ENCODE data around the gene ZBTB46.
A peak's percentile ranks its signal among the peaks of the same experiment; 100 is the strongest.
"Not testable (repeated sequence)": the region's sequence is repeated elsewhere in the genome, so short reads cannot be mapped to it uniquely, and the experiment has no call there.

The ZBTB46 gene

GRCh38 chr20:63732118-63733095 lies 98.7 kb downstream of the ZBTB46 start:
- peaks cover 38% of the 10 kb centered on the region for H3K36me3 Mint-ChIP-seq (ENCODE audit: insufficient read depth)
- ATAC-seq (replicated peaks; ENCODE audit: extremely low read depth, poor library complexity, severe bottlenecking) (no peak), DNase-seq (ENCODE audit: low spot score in 2 of 2) (no peak)
- no peaks in the 10 kb centered on the region for H3K9me3 Mint-ChIP-seq
- H3K27ac Mint-ChIP-seq (ENCODE audit: low read depth): no peak overlapping the region
- H3K4me1 Mint-ChIP-seq: peaks cover 31% of the 10 kb centered on the region
- no peak overlapping the region for H3K4me3 Mint-ChIP-seq
- H3K27me3 Mint-ChIP-seq: no peaks in the 10 kb centered on the region

GRCh38 chr20:63731410-63731809 lies 99.7 kb downstream of the ZBTB46 start:
- no peak for DNase-seq (ENCODE audit: low spot score in 2 of 2)
- H3K27me3 Mint-ChIP-seq: no peaks in the 10 kb centered on the region

DNA sequence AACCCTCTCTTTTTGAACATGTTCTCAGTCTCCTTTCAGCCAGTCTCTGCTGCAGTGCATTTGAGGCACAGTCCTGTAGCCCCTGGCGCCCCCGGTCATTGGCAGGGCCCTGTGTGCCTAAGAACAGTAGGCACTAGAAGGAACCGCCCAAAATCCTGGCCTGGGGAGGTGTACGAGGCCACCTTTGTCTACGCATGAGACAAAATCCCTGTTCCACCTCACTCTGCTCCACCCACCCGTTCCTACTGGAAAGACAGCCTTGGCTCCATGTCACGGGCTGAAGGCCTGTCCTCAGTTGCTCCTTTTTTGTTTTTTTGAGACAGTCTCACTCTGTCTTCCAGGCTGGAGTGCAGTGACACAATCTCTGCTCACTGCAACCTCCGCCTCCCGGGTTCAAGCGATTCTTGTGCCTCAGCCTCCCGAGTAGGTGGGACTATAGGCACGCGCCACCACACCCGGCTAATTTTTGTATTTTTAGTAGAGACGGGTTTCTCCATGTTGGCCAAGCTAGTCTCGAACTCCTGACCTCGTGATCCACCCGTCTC lies 100.8 kb downstream of the ZBTB46 start:
- not testable (repeated sequence) for ATAC-seq (replicated peaks; ENCODE audit: extremely low read depth, poor library complexity, severe bottlenecking); H3K9me3 Mint-ChIP-seq; H3K27ac Mint-ChIP-seq (ENCODE audit: low read depth); H3K4me3 Mint-ChIP-seq; H3K27me3 Mint-ChIP-seq; DNase-seq (ENCODE audit: low spot score in 2 of 2)
- H3K36me3 Mint-ChIP-seq (ENCODE audit: insufficient read depth): peaks cover 27% of the 10 kb centered on the region
- peaks cover 26% of the 10 kb centered on the region for H3K4me1 Mint-ChIP-seq

More at GRCh38 chr20:63731410-63731809, 99.7 kb downstream of the ZBTB46 start:
- Mint-ChIP-seq H3K4me3 (no peak overlapping the region), H3K9me3 (no peaks in the 10 kb centered on the region), H3K27ac (ENCODE audit: low read depth) (no peak overlapping the region), H3K4me1 (peaks cover 37% of the 10 kb centered on the region), H3K36me3 (ENCODE audit: insufficient read depth) (peaks cover 31% of the 10 kb centered on the region)
- ATAC-seq (replicated peaks; ENCODE audit: extremely low read depth, poor library complexity, severe bottlenecking): no peak

DNA sequence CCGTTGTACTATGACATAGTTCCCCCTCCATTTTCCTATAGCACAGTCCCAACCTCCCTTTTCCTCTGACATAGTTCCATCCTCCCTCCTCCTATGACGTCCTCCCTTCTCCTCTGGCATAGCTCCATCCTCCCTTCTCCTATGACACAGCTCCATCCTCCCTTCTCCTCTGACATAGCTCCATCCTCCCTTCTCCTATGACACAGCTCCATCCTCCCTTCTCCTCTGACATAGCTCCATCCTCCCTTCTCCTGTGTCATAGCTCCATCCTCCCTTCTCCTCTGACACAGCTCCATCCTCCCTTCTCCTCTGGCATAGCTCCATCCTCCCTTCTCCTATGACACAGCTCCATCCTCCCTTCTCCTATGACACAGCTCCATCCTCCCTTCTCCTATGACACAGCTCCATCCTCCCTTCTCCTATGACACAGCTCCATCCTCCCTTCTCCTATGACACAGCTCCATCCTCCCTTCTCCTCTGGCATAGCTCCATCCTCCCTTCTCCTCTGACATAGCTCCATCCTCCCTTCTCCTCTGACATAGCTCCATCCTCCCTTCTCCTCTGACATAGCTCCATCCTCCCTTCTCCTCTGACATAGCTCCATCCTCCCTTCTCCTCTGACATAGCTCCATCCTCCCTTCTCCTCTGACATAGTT lies 108.0 kb downstream of the ZBTB46 start:
- H3K27me3 Mint-ChIP-seq; H3K27ac Mint-ChIP-seq (ENCODE audit: low read depth); ATAC-seq (replicated peaks; ENCODE audit: extremely low read depth, poor library complexity, severe bottlenecking); DNase-seq (ENCODE audit: low spot score in 2 of 2); H3K4me3 Mint-ChIP-seq: not testable (repeated sequence)
- H3K4me1 Mint-ChIP-seq: peaks cover 27% of the 10 kb centered on the region
- H3K9me3 Mint-ChIP-seq: peaks cover 11% of the 10 kb centered on the region
- peaks cover 41% of the 10 kb centered on the region for H3K36me3 Mint-ChIP-seq (ENCODE audit: insufficient read depth)

GRCh38 chr20:63718996-63719395 lies 112.1 kb downstream of the ZBTB46 start:
- Mint-ChIP-seq H3K4me1 (peaks cover 42% of the 10 kb centered on the region), H3K9me3 (peaks cover 6% of the 10 kb centered on the region), H3K36me3 (ENCODE audit: insufficient read depth) (peaks cover 64% of the 10 kb centered on the region), H3K27ac (ENCODE audit: low read depth) (peak overlapping the region; percentile 72), H3K27me3 (no peaks in the 10 kb centered on the region), H3K4me3 (no peak overlapping the region)
- no peak for DNase-seq (ENCODE audit: low spot score in 2 of 2)
- no peak for ATAC-seq (replicated peaks; ENCODE audit: extremely low read depth, poor library complexity, severe bottlenecking)

GRCh38 chr20:63714858-63715257 lies 116.2 kb downstream of the ZBTB46 start:
- Mint-ChIP-seq H3K36me3 (ENCODE audit: insufficient read depth) (peaks cover 79% of the 10 kb centered on the region), H3K9me3 (peaks cover 6% of the 10 kb centered on the region), H3K4me1 (peaks cover 48% of the 10 kb centered on the region), H3K4me3 (no peak overlapping the region), H3K27ac (ENCODE audit: low read depth) (no peak overlapping the region), H3K27me3 (no peaks in the 10 kb centered on the region)
- ATAC-seq (replicated peaks; ENCODE audit: extremely low read depth, poor library complexity, severe bottlenecking) (no peak), DNase-seq (ENCODE audit: low spot score in 2 of 2) (no peak)

DNA sequence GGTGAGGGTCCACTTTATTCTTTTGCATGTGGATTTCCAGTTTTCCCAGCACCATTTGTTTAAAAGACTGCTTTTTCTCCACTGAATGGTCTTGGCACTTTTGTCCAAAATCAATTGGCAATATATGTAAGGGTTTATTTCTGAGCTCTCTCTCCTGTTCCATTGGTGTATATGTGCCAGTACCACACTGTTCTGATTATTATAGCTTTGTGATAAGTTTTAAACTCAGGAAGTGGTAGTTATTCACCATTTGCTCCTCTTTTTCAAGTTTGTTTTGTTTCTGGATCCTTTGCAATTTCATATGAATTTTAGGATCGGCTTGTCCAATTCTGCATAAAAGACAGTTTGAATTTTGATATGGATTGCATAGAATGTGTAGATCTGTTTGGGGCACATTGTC lies 118.9 kb downstream of the ZBTB46 start:
- Mint-ChIP-seq H3K9me3 (no peaks in the 10 kb centered on the region), H3K4me3 (no peak overlapping the region), H3K27me3 (no peaks in the 10 kb centered on the region), H3K27ac (ENCODE audit: low read depth) (peak overlapping the region; percentile 50), H3K36me3 (ENCODE audit: insufficient read depth) (peaks cover 70% of the 10 kb centered on the region), H3K4me1 (peaks cover 48% of the 10 kb centered on the region)
- DNase-seq (ENCODE audit: low spot score in 2 of 2): no peak
- ATAC-seq (replicated peaks; ENCODE audit: extremely low read depth, poor library complexity, severe bottlenecking): no peak

- ATAC-seq (replicated peaks; ENCODE audit: extremely low read depth, poor library complexity, severe bottlenecking): no peak
- Mint-ChIP-seq H3K4me1 (peaks cover 48% of the 10 kb centered on the region), H3K9me3 (no peaks in the 10 kb centered on the region), H3K4me3 (no peak overlapping the region), H3K36me3 (ENCODE audit: insufficient read depth) (peaks cover 66% of the 10 kb centered on the region), H3K27ac (ENCODE audit: low read depth) (no peak overlapping the region), H3K27me3 (no peaks in the 10 kb centered on the region)
- no peak for DNase-seq (ENCODE audit: low spot score in 2 of 2)
These were observed 119.9 kb downstream of the ZBTB46 start for GRCh38 chr20:63711085-63711645.

- Mint-ChIP-seq H3K36me3 (ENCODE audit: insufficient read depth) (peaks cover 60% of the 10 kb centered on the region), H3K4me3 (peak overlapping the region; percentile 84), H3K27ac (ENCODE audit: low read depth) (no peak overlapping the region), H3K4me1 (peaks cover 48% of the 10 kb centered on the region), H3K27me3 (no peaks in the 10 kb centered on the region), H3K9me3 (no peaks in the 10 kb centered on the region)
- no peak for ATAC-seq (replicated peaks; ENCODE audit: extremely low read depth, poor library complexity, severe bottlenecking)
- DNase-seq (ENCODE audit: low spot score in 2 of 2): no peak
These were observed 121.9 kb downstream of the ZBTB46 start for GRCh38 chr20:63709149-63709527.

DNA sequence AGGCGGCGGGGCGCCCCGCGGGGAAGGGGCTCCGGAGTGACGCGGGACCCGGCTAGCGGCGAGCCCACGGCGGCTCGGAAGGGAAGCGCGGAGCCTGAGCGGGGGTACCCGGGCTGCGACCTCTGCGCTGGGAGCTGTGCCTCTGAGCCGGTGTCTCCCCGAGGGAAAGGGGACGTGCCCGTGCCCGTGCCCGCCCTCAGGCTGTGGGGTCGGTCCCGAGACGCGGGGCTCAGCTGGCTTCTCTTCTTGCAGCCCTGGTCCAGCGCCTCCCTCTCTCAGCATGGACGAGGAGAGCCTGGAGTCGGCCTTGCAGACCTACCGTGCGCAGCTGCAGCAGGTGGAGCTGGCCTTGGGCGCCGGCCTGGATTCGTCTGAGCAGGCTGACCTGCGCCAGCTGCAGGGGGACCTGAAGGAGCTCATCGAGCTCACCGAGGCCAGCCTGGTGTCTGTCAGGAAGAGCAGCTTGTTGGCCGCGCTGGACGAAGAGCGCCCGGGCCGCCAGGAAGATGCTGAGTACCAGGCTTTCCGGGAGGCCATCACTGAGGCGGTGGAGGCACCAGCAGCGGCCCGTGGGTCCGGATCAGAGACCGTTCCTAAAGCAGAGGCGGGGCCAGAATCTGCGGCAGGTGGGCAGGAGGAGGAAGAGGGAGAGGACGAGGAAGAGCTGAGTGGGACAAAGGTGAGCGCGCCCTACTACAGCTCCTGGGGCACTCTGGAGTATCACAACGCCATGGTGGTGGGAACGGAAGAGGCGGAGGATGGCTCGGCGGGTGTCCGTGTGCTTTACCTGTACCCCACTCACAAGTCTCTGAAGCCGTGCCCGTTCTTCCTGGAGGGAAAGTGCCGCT lies 122.5 kb downstream of the ZBTB46 start:
- H3K4me1 Mint-ChIP-seq: peaks cover 48% of the 10 kb centered on the region
- no peaks in the 10 kb centered on the region for H3K27me3 Mint-ChIP-seq
- H3K27ac Mint-ChIP-seq (ENCODE audit: low read depth): peak overlapping the region; percentile 32
- ATAC-seq (replicated peaks; ENCODE audit: extremely low read depth, poor library complexity, severe bottlenecking) (peak; percentile 27), DNase-seq (ENCODE audit: low spot score in 2 of 2) (peak in 1 of 2 donors; percentile 13)
- H3K4me3 Mint-ChIP-seq: peak overlapping the region; percentile 84
- H3K36me3 Mint-ChIP-seq (ENCODE audit: insufficient read depth): peaks cover 58% of the 10 kb centered on the region
- no peaks in the 10 kb centered on the region for H3K9me3 Mint-ChIP-seq

- peak within 1 kb of the TSS; percentile 82 for H3K27ac Mint-ChIP-seq (ENCODE audit: low read depth)
- DNase-seq (ENCODE audit: low spot score in 2 of 2) (peak; percentile 71 to 73), ATAC-seq (replicated peaks; ENCODE audit: extremely low read depth, poor library complexity, severe bottlenecking) (peak; percentile 81)
- peak within 1 kb of the TSS; percentile 84 for H3K4me3 Mint-ChIP-seq
- H3K9me3 Mint-ChIP-seq: no peaks in the 10 kb centered on the region
- H3K36me3 Mint-ChIP-seq (ENCODE audit: insufficient read depth): peaks cover 51% of the 10 kb centered on the region
- H3K4me1 Mint-ChIP-seq: peaks cover 48% of the 10 kb centered on the region
- no peaks in the 10 kb centered on the region for H3K27me3 Mint-ChIP-seq
These were observed 123.3 kb downstream of the ZBTB46 start, which contains the start of the genes ARFRP1 and ZGPAT for GRCh38 chr20:63707558-63708300. ARFRP1 (minus strand) TSS chr20:63707976; CDS start chr20:63707091, 885 bp downstream. ZGPAT (plus strand) TSS chr20:63708039; CDS start chr20:63708581, 542 bp downstream.
